ENCODE measurements around the gene RRP8.
A peak's percentile ranks its signal among the peaks of the same experiment; 100 is the strongest.

Gene RRP8

DNA sequence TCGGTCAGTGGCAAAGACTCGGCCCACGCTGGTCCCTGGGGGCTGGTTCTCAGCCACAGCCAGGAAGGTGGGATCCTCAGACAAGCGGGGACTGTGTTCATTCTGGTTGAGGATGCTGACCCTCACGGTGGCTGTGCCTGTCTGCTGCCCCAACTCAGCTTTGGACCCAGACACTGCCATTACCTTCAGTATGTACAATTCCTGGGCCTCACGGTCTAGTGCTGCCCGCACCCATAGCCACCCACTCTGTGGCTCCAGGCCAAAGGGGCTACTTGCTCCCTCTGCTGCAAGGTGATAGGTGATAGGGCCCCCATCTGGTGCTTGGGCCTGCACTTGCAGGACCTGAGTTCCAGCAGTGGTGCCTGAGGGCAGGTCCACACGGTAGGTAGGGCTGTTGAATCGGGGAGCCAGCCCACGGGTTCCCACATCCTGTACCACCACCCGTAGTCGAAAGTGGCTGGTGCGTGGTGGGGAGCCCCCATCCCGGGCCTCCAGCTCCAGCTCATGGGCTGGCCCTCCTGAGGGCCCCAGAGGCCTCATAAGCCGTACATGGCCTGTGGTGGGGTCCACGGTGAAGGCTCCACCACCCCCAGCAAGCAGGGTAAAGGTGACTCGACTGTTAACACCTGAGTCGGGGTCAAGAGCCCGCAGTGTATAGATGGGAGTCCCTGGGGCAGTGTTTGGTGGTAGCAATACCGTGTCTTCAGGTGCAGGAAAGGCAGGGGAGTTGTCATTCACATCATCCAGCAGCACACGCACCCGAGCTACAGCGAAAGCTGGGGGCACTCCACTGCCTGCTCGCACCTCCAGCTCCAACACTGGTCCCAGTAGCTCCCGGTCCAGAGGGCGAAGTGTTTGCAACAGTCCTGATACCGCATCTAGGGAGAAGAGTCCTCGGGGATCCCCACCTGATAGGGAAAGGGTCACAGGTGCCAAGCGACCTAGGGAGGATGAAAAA lies 29.0 kb upstream of the RRP8 start:
- no peak for DNase-seq

DNA sequence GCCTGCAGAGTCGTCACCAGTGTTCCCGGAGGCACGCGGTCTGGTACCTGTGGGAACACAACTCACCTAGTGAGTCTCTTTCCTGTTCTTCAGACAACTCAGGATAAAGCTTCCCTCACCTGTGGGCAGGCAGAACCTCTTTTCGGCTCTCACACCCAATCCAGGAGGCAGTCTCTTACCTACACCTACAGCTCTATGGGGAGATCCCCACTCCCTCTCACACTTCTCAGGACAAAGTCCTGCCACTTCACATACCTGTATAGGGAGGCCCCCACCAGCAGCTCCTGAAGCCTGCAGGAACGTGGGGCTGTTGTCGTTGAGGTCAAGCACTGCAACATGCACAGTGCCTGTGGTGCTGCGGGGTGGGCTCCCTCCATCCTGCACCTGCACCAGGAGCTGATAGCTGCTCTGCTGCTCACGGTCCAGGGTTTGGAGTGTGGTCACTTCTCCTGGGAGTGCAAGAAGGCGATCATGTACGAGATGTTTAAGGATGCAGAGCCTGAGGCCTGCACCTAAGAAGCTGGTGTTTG lies 28.0 kb upstream of the RRP8 start:
- DNase-seq = no peak

DNA sequence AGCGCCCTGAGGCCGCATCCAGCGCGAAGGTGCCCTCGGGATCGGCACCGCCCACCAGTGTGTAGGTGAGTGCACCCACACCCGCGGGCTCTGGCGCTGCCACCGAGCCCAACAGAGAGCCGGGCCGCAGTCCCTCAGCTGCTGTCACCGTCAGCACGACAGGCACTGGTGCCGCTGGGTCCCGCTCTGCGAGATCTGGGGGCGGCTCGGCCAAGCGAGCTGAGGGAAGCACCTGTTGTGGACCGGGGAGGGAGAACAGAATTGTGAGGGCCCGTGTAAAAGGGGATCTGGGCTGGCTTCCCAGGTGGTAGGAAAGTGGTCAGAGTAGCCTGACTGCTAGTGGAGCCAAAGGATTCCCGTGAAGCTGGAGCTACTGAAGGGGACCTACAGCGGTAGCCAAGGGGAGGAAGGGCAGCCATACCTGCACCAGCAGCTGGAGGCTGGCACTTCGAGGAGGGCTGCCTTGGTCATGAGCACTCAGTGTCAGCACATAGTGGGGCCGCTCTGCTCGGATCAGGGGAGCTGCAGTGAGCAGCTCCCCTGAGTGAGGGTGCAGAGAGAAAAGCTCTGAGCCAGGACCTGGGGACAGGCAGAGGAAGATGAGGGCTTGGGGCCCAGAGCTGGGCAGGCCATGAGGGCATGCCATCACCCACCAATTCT lies 27.3 kb upstream of the RRP8 start:
- no peak for DNase-seq

DNA sequence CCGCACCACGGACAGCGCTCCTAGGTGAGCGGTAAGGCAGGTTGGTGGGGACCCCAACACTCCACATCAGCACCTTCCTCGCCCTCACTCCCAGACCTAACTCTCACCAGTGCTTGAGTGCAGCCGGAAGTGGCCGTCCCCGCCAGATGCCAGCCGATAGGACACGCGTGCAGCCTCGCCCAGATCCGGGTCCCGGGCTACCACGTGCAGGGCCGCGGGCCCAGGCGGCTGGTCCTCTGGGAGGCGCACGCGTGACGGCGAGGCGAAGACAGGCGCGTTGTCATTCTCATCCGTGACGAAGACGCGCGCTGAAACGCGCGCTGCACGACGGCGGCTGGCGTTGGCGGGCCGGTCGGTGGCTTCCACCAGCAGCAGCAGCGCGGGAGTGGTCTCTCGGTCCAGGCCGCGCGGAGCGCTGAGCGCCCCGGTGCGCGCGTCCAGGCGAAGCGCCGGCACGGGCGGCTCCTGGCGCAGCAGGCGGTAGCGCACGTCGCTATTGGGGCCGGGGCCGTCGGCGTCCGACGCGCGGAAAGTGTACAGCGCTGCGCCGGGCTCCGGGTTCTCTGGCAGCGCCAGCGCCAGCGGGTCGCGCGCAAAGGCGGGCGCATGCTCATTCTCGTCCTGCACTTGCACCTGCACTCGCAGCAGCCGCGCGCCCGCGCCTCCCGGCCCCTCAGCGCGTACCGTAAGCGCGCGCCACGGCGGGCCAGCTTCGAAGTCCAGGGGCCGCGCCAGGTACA lies 26.6 kb upstream of the RRP8 start:
- no peak for DNase-seq

DNA sequence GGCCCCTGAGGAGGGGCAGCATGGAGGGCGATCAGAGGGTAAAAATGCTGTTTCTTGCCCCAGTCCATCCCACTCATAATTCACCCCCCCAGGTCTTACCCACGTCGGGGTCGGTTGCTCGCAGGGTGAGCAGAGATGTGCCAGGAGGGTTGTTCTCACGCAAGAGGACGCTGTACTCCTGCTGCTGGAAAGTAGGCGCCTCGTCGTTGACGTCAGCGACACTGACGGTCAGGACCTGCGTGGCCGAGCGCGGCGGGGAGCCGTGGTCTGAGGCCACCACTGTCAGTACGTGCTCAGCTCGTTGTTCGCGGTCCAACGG lies 26.1 kb upstream of the RRP8 start:
- no peak for DNase-seq

DNA sequence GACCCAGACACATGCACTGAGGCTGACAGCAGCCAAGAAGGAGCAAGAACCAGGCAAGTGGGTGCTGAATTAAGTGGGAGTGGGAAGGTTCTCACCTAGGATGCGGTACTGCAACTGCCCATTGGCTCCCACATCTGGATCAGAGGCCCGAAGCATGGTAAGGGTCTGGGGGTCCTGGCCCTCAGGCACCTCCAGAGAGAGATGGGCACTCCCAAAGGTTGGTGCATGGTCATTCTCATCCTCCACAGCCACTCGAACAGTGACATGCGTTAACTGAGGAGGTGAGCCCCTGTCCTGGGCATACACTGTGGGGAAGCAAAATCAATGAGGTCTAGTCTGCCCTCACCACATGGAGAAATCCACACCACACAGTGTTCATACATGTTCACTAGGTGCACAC lies 25.1 kb upstream of the RRP8 start:
- DNase-seq = no peak

DNA sequence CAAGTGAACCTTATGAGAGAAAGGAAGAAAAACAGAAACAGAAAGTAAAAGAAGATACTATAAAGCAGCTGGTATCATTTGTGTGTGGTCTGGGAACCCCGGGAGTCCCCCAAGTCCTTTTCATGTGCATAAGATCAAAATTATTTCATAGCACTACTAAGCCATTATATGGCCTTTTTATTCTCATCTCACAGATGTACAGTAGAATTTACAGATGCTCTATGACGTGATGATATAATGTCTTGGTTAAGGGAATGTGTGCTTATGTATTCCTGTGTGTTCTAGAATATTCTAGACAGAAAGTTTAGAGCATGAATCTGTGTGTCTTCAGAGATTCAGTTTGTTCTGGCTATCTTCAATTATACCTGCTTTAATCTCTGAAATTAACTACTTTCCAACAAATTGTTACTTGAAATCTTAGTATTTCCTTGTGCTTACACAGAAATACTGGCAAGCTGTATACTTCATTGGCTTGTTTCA lies 24.4 kb upstream of the RRP8 start:
- no peak for DNase-seq

DNA sequence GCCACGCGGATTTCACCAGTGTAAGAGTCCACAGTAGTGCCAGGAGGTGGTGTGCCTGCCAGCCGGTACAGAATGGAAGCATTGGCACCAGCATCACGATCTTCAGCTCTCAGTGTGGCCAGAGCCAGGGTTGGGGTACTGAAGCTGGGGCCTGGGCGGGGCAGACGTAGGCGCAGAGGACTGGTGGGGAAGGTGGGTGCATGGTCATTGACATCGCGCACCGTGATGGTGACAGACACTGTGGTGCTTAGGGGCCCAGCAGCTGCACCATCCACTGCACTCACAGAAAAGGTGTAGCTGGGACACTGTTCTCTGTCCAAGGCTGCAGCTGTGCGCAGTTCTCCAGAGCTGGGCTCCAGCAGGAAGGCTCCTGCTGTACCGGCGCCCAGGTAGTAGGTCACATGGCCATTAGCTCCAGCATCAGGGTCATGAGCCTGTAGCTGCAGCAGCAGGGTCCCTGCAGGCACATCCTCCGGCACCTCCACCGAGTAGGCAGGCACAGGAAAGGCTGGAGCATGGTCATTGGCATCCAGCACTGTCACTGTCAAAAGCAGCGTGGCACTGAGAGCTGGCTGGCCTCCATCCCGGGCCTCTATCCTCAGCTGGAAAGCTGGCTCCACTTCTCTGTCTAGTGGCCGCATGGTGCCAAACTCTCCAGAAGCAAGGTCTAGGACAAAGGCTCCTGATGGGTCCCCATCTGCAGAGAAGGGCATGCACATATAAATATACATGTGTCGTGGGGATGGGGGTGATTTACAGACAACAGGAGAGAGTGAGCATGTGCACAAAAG lies 23.8 kb upstream of the RRP8 start:
- no peak for DNase-seq

DNA sequence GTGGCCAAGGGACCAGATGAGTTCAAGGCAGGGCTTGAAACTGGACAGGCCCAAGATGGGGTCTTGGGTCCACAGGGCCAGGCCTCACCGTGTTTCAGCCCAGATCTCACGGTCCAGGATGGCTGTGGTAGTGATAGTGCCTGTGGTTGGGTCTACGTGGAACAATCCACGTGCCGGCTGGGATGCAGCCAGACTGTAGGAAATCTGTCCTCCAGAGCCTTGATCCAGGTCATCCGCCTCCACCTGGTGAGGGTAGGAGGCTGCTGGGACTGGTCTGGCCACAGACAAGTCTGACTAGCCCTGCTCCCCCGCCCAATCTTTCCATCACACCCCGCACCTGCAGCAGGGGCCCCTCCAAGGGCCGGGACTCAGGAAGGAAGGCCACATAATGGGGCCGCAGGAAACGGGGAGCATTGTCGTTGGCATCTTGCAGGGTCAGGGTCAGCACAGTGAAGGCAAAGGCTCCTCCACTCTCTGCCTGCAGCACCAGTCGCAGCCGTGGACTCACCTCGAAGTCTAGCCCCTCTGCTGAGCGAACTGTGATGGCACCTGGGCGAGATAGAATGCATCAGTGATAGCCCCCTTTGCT lies 22.5 kb upstream of the RRP8 start:
- DNase-seq = no peak

GRCh38 chr11:6625156-6625831 lies 21.9 kb upstream of the RRP8 start:
- DNase-seq = no peak

- DNase-seq = no peak
Measured at GRCh38 chr11:6623391-6624363, 20.3 kb upstream of the RRP8 start.

GRCh38 chr11:6622261-6623171 lies 19.1 kb upstream of the RRP8 start:
- no peak for DNase-seq

DNA sequence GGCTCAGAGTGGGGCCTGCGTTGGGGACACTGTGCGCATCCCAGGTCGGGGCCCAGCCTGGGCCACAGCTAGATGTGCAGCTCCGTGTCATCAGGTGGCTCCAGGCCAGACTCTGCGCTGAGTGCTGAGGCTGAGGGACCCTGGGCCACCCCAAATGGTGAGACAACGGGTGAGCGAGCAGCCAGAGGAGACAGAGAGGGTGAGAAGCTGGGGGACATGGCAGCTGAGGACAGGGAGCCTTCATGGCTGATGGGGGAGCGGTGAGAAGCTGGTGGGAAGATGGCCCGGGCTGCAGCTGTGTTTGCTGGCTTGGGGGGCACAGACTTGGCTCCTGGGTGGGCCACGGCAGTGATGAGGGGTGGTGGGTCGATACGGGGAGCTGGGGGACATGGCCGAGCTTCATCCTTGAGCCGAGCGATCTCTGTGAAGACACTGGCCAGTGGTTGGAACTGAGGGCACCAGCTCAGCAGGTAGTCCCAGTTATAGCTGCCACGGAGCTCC lies 18.3 kb upstream of the RRP8 start:
- no peak for DNase-seq

- no peak for DNase-seq
Measured at GRCh38 chr11:6620636-6621035, 17.2 kb upstream of the RRP8 start.

DNA sequence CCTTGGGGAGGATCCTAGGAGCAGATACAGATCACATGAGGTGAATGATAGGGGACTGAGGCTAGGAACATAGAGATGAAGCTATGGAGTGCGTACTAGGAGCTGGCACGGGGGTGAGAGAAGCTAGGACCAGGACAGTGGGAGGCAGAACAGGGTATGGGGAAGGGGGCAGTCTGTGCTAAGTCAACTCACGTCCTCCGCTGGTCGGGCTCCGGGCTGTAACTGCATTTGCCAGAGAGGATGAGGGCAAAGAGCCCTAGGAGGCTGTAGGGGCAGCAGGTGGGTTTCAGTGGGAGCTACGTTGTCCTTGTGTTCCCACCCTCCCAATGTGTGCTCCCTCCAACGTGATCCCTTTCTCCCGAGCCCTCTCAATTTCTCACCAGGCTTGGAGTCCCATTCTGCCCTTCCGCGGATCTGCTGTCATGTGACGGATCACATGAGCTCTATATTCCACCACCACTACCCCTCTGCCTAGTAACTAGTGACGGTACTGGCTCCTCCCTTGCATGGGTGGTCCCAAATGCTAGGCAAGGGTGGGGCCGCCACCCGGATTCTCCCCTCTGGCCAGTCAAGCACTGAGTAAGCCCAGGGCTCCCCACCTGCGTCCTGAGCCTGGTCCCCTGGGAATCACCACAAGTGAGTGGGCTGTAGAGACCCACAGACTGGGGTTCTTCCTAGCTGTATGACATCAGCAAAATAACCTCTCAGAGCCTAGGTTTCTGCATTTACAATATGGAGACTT lies 15.8 kb upstream of the RRP8 start, which contains the start of gene TPP1:
Gene TPP1, minus strand, starts transcription at position 419 of the 742 bp plus-strand sequence. Its CDS starts 22 bp downstream, at position 397.
- DNase-seq = peak; percentile 52 to 78 (median 66)

DNA sequence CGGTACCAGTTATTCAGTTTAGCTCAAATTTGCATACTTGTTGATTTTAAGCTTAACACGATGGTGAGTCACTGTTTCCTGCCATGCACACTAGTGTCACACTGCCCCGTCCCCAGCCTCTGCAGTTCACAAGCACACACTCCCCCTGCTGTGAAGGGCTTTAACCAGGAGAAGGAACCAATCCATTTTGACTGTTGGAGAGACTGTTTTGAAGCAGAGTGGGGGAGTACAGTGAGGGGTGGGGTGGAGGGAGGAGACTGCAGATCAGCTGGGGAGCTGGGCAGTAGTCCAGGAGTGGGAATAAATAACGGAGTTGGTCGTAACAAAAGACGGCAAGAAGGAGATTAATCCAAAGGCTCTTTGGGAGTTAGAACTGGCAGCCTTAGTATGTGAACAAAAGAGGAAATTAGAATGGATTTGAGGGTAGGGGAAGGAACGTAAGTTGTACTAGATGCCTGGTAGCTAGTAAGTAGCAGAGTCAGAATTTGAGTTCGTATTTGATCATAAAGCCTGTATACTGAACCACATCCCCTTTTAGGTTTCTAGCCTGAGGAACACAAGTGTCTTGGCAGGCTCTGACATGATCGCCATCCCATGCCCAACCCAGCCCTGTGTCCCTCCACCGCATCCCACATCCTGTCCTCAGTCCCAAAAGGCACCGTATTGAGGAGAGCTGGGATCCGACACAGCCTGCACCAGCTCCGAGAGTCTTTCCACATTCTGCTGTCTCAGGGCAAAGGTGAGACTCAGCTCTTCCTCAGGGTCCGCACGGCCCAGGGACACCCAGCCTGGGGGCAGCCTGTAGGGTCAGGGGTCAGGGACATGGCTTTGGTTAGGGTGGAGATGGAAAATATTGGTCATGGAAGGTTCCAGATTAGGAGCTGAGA lies 14.9 kb upstream of the RRP8 start:
- DNase-seq = peak in 3 of 4 experiments; percentile 7 to 40 (median 10)

- no peak for DNase-seq
Measured at GRCh38 chr11:6617315-6617781, 13.9 kb upstream of the RRP8 start.
